HG03139 (cell line): Measurements from ENCODE around the gene ZNF641.

Experiments
- ATAC-seq: cut with Tn5 transposase; IDR thresholded peaks from one replicate; pipeline ENCODE4 v1.9.1; 2021; ENCODE audit not compliant: unreplicated experiment

ZNF641 gene

DNA sequence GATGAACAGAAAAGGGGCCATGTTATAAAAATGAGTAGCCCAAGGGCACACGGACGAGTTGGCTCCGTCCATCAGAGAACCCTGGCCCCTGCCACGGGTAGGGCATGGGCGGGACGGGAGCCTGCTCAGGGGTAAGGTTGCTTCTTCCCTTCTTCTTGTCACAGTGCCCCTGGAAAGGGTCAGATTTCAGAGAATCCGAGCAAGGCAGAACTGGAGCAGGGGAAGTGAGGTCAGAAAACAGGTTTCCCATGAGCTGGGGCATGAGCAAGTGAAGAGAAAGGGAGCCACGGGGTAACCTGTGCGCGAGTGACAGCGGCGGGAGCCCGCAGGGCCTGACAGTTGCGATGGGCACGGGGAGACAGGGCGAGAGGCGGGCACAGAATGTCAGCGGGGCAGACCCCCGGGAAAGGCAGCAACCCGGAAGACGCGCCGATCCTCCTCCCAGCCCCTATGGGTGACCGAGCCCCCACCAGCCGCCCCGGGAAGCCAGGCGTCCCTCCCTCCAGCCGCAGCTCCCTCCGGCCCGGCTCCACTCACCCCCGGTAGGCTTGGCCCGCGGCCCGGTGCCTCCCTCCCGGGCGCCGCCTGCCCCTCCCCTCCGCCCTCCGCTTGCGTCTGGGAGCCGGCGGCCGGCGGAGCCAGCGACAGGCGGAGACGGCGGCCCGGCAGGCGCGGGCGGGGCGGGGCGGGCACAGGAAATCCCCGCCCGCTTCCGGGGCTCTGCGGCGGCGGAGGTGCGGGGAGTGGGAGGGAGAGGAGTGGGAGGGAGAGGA lies at the start of gene ZNF641:
Gene ZNF641 (minus strand): TSS at position 671 of the 773 bp plus-strand sequence. CDS start 2,829 bp downstream, outside the sequence.
- peak; percentile 69 for ATAC-seq

DNA sequence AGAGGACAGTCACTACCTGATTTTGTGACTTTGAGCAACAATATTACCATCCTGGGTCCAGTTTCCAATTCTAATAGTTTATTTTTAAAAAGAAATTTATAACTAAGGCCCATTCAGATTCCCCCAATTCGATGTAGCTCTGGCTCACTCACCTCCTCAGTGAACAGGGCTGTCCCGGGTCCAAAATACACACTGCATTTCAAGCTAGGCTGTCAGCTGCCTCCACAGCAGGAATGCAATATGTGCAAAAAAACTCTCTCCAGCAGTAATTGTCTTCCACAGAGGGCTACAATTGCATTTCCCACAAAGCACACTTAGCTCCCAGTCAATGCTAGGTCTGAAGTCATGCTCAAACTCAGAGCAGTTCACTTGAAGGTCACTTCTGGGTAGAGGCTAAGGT lies 39.3 kb upstream of the ZNF641 start:
- ATAC-seq = no peak

DNA sequence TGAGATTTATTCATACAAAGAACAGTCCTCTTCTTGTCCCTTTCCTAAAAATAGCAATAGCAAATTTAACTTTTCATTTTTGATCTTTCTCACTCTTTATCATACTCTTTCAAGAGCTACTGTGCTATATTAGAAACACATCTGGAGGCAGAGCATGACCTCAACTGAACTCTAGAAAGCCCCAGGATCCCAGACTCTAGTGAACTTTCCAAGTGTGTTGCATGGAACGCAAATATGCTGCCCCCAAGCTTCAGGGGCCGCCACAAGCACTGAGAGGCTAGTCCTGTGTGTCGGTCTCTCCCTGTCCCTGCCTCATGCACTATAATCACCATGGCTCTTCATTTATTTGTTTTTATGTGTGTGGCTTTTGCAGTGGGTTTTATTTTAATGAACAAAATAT lies 38.7 kb upstream of the ZNF641 start:
- ATAC-seq = no peak

DNA sequence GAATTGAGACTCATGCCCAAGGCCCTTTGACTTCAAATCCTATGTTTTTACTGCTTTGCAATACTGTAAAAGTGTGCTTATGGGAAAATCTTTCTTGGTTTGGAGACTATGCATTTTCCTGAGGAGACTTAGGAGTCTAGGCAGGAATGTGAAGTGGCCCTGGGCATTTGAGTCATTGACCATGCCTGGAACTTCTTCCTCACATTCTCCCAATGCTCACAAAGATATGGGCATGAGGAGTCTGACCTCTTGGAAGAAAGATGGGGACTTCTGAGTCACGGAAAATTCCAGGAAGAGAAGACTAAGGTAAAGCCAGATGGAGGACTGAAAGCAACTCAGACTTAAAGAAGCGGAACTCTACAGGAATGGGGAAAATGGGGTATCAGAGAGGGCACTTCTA lies 38.2 kb upstream of the ZNF641 start:
- ATAC-seq = no peak

DNA sequence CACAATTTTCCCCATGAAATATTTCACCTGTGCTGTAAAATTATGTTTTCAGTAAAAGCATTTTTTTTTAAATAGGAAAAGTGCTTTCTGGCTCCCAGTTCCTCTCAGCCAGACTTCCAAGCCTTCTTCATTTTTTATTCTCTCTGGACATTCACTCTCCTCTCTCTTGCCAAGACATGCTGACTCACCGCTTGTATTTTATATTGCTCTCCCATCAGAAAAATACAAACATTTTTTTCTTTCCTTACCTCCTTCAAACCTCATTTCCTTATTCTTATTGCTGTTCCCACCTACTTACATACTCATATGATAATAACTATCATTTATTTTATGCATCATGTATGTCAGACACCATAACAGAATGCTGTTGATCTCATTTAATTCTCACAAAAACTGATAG lies 37.7 kb upstream of the ZNF641 start:
- ATAC-seq = no peak

DNA sequence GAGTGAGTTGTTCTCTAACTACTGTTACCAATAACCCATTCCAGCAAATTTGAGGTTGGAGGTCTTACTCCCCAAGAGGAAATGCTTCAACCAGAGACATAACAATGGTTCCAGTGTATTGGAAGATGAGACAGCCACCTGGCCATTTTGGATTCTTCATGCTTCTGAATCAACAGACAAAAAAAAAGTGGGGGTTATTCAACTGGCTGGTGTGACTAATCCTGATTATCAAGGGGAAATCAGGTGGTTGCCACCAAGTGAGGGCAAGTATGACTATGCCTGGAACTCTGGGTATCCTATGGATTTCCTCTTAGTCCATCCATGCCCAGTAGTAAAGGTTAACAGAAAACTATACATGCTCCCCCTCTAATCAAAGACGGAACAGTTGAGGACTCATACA lies 29.9 kb upstream of the ZNF641 start:
- ATAC-seq = no peak

DNA sequence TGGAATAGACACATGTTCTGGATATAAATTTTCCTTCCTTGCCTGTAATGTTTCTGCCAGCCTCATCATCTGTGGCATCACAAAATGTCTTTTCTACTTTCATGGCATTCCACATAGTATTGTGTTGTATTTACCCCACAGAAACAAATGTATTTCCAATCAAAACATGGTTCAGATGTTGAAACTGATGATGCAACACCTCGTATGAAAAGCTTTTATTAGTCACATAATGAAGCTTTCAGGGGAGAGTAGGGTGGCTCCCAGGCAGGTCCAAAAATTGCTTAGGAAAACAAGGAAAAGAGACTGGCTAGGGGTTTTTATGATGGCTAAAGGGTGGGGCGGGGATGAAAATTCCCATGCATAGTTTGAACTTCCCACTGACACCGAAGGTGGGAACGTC lies 29.1 kb upstream of the ZNF641 start:
- ATAC-seq = no peak

DNA sequence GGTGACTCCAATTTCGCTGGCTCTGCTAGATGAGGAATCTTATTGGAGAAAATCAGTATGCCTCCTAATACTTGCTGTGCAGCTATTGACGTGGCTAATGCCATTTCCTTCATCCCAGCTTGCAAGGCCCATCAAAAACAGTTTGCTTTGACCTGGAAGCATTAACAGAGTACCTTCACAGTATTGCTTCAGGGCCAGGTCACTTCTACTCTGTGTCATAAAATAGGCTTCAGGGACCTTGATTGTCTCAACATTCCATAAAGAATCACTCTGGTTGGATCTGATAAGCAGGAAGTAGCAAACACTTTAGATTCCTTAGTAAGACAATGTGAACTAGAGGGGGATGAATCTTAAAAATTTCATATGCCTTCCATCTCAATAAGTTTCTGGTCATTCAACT lies 26.9 kb upstream of the ZNF641 start:
- no peak for ATAC-seq

DNA sequence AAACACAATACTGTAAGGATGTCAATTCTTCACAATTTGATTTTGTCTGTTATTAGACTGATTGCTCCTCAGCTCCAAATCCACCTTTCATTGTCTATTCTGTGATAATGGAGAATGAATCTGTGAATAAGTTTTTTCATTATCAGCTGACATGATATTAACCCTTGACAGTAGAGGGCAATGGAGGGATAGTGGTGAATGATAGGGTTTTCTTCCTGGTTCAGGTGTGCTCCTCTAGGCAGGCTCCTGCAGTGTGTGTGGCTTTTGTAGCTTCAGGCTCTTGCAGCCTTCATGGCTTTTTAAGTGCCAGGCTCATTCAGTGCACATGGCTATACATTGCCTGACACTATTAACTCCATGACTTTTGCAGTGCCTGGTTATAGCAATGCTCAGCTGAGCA lies 23.4 kb upstream of the ZNF641 start:
- no peak for ATAC-seq

DNA sequence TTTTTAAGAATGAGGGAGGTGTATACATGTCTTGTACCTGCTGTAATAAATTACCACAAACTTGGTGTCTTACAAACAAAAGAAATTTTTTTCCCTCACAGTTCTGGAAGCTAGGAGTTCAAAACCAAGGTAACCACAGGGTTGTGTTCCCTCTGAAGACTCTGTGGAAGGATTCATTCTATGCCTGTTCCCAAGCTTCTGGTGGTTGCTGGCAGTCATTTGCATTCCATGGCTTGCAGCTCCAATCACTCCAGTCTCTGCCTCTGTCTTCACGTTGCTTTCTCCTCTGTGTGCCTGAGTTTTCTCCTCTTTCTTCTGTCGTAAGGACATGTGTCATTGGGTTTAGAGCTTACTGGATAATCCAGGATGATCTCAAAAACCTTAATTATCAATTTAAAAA lies 15.4 kb upstream of the ZNF641 start:
- ATAC-seq = no peak

DNA sequence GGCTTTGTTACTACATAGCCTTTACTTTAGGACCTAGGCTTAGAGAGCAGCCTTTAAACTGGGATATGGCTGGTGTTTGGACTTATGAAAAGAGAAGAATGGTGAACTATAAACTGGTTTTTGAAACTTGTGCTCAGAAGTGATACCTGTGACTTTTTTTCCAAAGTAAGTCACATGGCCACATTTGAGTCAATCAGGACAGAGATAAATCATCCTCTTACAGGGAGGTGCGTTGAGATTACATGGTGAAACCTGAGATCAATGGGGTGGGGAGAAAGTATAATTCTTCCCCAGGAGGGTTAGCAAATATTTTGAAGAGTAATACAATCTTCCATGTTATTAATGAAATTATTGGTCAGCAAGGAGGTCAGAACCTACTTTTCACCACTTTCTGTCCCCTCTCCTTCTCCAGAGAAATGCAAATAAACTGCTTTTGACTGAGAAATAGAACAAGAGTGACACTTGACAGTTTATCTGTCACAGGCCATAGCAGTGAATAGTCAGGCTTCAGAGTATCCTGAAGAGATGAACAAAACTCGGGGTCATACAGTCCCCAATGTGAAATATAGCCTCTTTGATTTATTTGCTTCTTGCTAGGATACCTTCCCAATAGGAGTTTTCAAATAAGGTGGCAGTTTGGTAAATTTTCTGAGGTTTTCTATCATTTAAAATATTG lies 11.1 kb upstream of the ZNF641 start:
- no peak for ATAC-seq

DNA sequence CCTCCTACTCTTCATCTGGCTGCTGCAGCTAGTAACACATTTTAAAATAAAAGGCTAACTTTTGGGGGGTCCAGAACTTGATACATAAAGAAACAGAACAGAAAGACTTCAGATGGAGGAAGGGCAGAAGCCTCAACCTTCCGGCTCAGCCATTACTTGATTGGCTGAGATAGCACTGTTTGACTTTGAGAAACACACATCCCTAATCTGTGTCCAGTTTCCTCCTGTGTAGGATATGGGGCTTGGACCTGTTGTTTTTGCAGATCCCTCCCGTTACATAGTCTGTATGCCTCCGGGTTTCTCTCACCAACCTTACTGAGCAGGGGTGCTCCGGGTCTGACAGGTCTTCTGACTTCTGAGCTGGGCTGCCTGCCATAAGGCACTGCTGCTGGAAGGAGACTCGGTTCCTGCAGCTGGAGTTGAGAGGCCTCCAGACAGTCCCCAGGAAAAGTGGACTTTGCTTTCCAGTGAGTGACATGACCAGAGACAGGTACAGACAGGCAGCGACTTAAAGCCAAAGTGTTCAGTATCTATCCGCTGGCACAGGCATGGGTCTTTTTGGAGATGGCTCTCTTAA lies 8.3 kb upstream of the ZNF641 start:
- ATAC-seq = no peak

DNA sequence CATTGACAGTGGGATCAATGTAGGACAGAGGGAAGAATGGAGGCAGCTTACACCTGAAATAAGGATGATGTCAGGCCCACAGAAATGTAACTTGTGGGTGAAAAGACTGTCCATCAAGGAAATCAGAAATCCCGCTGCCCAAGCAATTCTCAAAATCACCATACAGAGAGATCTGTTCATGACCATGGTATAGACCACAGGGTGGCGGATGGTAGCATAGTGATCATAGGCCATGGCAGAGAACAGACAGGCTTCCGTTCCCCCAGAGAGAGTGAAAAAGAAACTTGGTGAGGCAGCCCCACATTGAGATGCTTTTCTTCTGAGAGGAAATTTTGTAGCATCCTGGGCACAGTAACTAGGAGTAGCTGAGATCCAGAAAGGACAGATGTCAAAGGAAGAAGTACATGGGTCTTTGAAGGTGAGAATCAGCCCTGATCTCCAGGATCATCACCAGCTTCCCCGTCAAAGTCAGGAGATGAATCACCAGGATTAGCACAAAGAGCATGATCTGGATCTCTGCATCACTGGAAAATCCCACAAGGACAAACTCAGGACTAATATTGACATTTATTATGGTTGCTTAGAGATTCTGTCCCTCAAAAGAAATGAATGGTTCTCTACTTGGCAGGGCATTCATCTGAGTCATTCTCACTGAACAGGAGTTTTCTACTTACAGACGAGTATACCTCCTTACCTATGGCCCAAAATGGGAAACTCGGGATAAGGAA lies 5.5 kb upstream of the ZNF641 start:
- ATAC-seq = no peak

DNA sequence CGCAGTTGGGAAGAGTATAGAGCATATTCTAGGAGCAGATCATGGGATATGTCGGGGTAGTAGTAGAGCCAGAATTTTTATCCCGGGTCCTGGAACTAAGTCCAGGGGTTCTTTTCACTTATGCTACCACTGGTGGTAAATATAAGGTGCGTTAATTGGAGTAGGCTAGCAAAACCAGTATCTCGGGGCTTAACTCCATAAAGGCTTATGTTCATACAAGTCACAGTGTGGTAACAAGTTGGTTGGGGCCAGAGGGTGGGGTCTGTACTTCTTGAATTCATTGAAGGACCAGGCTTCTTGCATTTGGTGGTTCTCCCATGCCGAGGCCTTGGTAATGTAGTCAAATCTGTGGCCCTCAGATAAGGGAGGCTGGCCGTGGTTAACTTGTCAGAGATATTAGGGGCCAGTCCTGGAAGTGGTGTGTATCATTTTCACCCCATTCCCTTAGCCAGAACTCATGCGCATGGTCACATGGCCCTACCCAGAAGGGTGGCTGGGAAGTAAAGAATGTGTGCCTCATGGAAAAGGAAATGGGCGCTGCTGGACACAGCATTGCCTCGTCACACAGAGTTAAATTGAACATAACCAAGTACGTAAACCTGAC lies 1.5 kb upstream of the ZNF641 start:
- no peak for ATAC-seq

DNA sequence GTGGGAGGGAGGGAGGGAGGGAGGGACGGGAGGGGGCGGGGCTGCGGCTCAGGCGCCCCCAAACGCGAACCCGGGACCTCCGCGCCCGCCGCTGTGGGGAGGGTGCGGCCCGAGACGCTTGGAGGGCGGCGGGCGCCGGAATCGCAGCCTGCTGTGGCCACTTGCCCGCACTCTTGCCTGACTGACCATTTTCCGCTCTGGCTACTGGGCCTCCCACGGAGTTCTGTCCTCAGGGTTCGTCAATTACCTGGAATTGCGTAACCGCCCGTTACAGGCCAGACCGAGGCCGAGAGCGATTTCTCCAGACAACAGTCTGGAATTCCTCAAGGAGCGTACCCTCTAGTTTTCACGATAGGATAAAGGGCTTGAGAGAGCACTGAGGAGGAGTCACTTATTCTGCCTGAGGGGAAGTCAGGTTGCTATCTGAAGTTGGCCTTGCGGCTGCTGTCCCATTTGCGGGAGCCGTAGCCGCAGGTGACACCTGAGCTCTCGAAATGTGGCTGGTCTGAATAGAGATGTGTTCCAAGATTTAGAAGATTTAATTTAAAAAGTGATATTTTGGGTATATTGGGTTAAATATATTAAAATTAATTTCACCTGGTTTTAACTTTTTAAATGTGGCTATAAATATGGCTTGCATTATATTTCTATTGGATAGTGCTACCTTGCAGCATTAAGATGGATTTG lies 446 bp upstream of the ZNF641 start:
- ATAC-seq = peak; percentile 41

DNA sequence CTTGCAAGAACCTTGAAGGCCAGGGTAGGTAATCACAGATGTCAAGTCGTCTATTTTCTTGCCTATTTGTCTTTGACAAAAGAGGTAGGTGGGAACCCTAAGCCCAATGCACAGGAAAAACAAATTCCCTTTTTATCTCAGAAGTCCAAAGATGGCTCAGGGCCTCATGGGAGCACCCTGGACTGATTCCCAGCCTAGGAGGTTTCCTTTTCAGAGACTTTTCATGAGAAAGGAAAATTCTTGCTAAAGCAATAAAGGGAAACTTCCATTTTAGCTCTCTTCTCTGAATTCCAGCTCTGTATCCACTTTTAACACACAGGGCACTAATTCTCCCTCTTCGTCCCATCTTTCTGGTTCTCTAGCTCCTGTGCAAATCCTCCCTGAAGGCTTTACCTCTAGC lies 1.2 kb downstream of the ZNF641 start:
- no peak for ATAC-seq

DNA sequence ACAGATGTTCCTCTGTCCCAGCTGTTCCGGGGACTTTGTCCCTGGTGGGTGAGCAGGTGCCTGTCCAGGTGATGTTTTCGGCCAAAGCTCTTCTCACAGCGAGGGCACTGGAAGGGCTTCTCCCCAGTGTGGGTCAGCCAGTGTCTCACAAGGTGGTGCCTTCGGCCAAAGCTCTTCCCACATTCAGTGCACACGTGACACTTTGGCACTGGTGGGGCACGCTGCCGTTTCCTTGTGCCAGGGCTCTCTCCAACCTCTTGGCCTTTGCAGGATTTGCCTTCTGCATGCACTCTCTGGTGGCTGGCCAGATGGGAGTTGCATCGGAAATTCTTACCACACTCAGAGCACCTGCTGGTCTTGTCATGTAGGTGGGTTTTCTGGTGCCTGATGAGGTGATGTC lies 7.7 kb downstream of the ZNF641 start:
- no peak for ATAC-seq

DNA sequence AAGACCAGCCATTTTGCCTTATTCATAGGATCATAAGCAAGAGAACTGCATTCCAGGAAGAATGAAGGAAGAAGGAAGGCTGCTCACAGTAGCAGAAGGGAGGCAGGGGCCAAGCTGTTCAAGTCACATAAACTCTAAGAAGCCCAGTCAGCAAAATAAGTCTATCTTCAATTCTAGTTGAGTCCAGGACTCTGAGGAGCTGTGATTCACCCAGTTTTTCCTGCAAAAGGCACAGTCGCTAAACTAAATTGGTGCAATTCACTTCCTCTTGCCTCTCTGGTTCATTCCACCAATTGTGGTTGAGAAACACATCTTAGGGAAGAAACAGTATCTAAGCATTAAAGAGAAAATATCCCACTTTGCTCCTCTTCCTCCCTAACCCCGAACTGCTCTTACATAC lies 9.8 kb downstream of the ZNF641 start:
- no peak for ATAC-seq

DNA sequence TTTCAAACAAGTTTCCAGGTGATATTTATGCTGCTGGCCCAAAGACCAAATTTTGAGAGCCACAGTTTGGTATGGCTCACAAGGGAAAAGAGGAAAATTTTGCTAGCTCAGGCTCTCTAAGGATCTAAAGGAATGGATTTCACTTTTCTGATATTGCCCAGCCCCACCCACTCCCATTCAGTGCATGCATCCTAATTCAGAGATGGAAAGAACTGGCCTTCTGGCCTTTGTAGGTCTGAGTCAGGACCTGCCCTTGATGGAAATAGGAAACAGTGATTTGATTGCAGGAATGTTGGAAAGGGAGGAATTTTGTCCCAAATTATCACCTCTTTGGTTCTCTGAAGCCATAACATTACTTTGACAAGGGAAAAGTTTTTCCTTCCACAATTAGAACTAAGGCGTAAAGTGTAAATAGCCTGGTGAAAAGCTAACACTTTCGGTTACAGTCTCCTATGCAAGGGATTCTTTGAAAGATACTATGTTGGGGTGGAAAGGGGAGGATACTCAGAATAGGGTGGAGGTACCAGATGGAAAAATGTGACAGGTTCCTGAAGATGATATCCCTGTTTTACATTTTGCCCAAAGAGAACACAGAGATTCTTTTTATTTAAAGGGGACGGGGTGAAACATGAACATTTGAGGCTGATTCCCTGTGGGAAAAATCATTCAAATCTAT lies 11.1 kb downstream of the ZNF641 start:
- no peak for ATAC-seq

DNA sequence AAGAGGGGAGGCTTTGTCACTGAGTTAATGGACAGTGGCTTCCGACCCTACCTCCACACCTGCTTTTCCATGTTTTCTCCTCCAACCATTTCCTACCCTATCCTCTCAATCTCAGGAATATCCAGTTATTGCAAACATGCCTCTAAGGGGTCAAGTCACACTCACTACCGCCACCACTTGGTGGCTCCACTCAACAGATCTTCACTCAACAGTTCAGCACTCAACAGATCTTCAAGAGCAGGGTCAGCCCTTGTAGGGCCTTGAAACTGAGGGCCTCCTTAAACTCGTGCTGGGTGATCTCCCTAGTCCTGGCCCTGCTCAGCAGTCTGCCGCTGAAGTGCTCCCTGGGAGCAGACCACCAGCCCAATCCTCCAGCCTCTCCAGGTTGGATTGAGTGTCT lies 14.2 kb downstream of the ZNF641 start:
- ATAC-seq = no peak
